Uterus (tissue), 4 donors: ENCODE measurements around the gene IL21R. TPM values are rescaled to one million over a fixed set of nuclear protein-coding genes. Genes with fewer than 3 reads are reported as not detected.

Experiments used
- DNase-seq, 2 donors: peaks; one replicate each; pipeline ENCODE4 v3.0.0-alpha.2; 2019 to 2020
- H3K27ac ChIP-seq, 2 donors: fragments of 200-600 bp; sonication (generic); 1 replicate in 1 of 2; 2 replicates in 1 of 2; pipeline ENCODE4 v1.5.1; 2016 to 2018
- H3K27me3 ChIP-seq, 2 donors: fragments of 200-600 bp; sonication (generic); one replicate each; pipeline ENCODE4 v1.5.1; 2018 to 2019; ENCODE audit warnings: control low read depth in 1 of 2
- H3K36me3 ChIP-seq, 2 donors: fragments of 200-600 bp; sonication (generic); one replicate each; pipeline ENCODE4 v1.5.1; 2019; ENCODE audit warnings: control low read depth in 1 of 2
- H3K4me1 ChIP-seq, 2 donors: fragments of 200-600 bp; sonication (generic); one replicate each; pipeline ENCODE4 v1.5.1; 2018 to 2019; ENCODE audit warnings: control low read depth in 1 of 2
- H3K4me3 ChIP-seq, 2 donors: fragments of 200-600 bp; sonication (generic); 1 replicate in 1 of 2; 2 replicates in 1 of 2; pipeline ENCODE4 v1.5.1; 2018 to 2019; ENCODE audit warnings: mild to moderate bottlenecking in 1 of 2
- H3K9me3 ChIP-seq, 2 donors: fragments of 200-600 bp; sonication (generic); one replicate each; pipeline ENCODE4 v1.5.1; 2019; ENCODE audit warnings: control low read depth in 1 of 2
- POLR2A ChIP-seq, 2 donors: fragments of 450-650 bp; IDR thresholded peaks; one replicate each; pipeline ENCODE4 v1.6.1; 2016; ENCODE audit warnings: antibody characterized with exemption in 2 of 2, mild to moderate bottlenecking in 1 of 2, moderate library complexity in 1 of 2
- intact Hi-C: fragments of 100-400 bp; cut with DNase I; formaldehyde crosslinking; loops from one replicate; pipeline ENCODE4 v1.15.1; 2023; ENCODE audit warnings: low total_unique reads
- total RNA-seq, 4 donors: library from RNA; depleted of rRNA in 3 of 4; stranded (reverse); fragments of >200 nt in 3 of 4; gene quantifications; one replicate each; pipeline versions ENCODE4 v1.1.0 to v1.2.4, GENCODE V29; 2014 to 2023
- TF ChIP-seq, protein P1 (sequence below), 4 experiments: fragments of 200-600 bp in 2 of 4; fragments of 450-650 bp in 2 of 4; sonication (generic) in 2 of 4; IDR thresholded peaks; one replicate each; pipeline ENCODE4 v1.5.1; 2016 to 2019; ENCODE audit warnings: antibody characterized with exemption in 4 of 4, mild to moderate bottlenecking in 2 of 4, moderate library complexity in 1 of 4
- donor health status: DM: yes; HTN: yes; CAD: no.

IL21R gene
- total RNA-seq, 4 donors from 2014 or later: 0.21 to 0.46 TPM; not detected in 2

DNA sequence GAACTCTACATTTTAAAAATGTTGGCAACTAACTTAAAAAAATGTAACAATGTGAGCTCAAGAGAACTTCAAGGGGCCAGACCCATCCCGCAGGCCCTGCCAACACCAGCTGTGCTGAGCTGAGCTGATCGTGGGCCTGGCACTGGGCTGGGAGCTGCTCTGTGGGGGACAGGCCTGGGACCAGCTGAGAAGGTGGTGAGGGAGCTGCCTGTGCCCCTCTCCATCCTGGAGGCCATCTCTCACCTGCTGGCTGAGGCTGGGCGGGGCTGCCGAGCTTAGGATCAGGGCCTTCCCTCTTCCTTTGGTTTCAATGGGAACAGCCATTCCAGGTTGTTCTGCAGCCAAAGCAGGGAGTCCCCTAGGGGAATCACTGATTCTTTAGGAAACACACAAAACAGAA lies 58.2 kb downstream of the IL21R start:
- no peak for TF ChIP-seq POLR2A (IDR thresholded peaks at IDR 0.05)
- Histone ChIP-seq H3K27me3 (no peaks in the 10 kb centered on the region), H3K27ac (no peak overlapping the region), H3K9me3 (no peaks in the 10 kb centered on the region), H3K4me3 (no peak overlapping the region), H3K4me1 (no peaks in the 10 kb centered on the region), H3K36me3 (no peaks in the 10 kb centered on the region)
- intact Hi-C loops: no loop called here
- DNase-seq: no peak

DNA sequence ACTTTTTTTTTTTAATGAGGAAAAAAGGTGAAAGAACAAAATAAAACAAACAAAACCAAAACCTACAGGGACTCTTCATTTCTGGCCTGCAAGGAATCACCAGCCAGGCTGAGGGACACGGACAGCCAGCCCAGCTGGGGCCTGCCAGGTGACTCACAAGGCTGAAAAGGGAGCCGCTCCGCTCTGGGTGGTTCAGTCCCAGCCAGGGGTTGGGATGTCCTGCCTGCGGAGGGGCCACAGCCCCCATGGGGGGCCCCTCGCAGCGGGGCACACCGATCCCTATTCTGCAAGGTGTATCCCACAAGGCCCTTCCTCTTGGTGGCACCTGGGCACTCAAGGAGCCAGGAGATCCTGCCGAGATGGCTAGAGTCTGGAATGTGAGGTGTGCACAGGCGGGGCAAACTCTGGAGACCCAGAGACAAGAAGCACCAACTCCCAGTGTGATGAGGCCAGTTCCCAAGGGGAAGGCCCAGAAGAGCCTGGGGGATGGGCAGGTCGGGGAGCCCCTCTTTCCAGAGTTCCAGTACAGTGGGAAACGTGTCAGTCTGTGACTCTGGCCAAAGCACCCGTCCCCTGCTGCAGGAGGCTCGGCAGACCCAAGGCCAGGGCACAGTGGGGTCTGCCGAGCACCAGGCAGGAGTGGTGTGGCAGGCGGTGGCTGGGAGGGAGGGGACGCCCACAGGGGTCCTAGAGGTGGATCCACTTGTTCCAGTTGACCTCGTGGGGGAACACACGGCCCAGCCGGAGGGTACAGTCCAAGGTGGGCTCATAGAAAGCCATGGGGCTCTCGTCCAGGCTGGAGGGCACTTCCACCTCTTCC lies 58.9 kb downstream of the IL21R start:
- intact Hi-C loops: no loop called here
- Histone ChIP-seq H3K9me3 (no peaks in the 10 kb centered on the region), H3K27ac (no peak overlapping the region), H3K27me3 (no peaks in the 10 kb centered on the region), H3K4me1 (no peaks in the 10 kb centered on the region), H3K36me3 (no peaks in the 10 kb centered on the region), H3K4me3 (no peak overlapping the region)
- DNase-seq: no peak
- TF ChIP-seq, protein P1, sequence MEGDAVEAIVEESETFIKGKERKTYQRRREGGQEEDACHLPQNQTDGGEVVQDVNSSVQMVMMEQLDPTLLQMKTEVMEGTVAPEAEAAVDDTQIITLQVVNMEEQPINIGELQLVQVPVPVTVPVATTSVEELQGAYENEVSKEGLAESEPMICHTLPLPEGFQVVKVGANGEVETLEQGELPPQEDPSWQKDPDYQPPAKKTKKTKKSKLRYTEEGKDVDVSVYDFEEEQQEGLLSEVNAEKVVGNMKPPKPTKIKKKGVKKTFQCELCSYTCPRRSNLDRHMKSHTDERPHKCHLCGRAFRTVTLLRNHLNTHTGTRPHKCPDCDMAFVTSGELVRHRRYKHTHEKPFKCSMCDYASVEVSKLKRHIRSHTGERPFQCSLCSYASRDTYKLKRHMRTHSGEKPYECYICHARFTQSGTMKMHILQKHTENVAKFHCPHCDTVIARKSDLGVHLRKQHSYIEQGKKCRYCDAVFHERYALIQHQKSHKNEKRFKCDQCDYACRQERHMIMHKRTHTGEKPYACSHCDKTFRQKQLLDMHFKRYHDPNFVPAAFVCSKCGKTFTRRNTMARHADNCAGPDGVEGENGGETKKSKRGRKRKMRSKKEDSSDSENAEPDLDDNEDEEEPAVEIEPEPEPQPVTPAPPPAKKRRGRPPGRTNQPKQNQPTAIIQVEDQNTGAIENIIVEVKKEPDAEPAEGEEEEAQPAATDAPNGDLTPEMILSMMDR (IDR thresholded peaks at IDR 0.05): no peak

DNA sequence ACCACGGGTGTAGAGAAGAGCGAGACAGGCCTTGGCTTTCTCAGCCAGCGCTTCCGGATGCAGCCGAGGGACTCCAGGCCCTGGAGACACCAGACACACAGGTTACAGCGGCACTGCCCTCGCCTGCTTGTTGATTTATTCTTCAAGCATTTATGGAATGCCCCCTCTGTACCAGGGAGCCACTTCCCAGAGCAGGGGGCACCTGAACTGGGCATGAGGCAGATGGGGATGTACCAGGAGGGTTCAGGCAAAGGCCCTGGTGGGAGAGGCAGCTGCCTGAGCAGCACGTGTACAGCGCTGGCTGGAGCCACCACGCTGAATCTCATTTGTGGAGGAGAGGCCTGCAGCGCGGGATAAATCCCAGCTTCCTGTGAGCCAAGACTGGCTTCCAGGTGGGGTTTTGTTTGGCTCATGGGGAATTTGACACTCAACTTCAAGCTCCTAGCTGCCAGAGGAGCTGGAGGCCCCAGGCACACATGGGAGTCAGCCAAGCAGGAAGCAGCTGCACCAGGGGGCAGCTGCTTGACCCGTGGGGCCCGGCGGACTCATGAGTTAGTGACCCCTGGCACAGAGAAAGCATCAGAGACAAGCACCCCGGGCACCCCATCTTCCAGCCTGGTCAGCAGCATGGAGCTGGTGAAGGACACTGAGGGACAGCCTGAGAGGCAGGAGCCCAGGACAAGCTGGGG lies 59.7 kb downstream of the IL21R start:
- no peak for DNase-seq
- TF ChIP-seq, protein P1 (IDR thresholded peaks at IDR 0.05): no peak
- TF ChIP-seq POLR2A (IDR thresholded peaks at IDR 0.05): no peak
- H3K36me3 ChIP-seq: no peaks in the 10 kb centered on the region

DNA sequence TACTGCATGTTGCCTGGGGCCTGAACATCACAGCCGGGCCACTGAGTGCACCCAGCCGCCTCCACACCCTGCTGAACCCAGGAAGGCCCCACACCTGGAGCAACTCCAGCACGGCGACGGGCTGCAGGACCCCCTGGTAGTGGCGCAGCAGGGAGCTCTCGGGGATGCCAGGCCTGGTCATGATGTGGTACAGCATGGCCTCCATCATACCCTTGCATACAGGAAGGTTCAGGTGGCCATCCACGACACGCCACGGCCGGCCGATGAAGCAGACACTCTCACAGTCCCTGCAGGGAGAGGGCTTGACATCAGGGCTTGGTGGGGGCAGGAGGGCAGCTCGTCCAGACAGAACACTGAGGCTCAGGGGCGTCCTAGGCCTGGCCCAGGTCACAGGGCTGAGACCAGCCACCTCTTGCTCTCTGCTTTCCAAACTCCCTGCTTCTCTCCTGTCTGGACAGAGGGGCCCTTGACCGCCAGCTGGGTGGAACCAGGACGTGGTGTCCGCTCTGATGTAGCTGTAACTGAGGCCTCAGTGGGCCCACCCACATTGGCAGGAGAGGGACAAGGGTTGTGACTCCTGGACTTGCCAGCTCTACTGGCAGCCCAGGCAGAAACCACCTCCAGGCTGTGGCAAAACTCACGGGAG lies 60.3 kb downstream of the IL21R start:
- Histone ChIP-seq H3K4me1 (no peaks in the 10 kb centered on the region), H3K36me3 (no peaks in the 10 kb centered on the region), H3K27me3 (no peaks in the 10 kb centered on the region), H3K27ac (no peak overlapping the region), H3K9me3 (no peaks in the 10 kb centered on the region), H3K4me3 (no peak overlapping the region)
- no peak for DNase-seq
- no peak for TF ChIP-seq POLR2A (IDR thresholded peaks at IDR 0.05)
- intact Hi-C loops: no loop called here

More for the DNA sequence above, 59.7 kb downstream of the IL21R start:
- intact Hi-C loops: no loop called here
- Histone ChIP-seq H3K4me3 (no peak overlapping the region), H3K27ac (no peak overlapping the region), H3K4me1 (no peaks in the 10 kb centered on the region), H3K27me3 (no peaks in the 10 kb centered on the region), H3K9me3 (no peaks in the 10 kb centered on the region)

DNA sequence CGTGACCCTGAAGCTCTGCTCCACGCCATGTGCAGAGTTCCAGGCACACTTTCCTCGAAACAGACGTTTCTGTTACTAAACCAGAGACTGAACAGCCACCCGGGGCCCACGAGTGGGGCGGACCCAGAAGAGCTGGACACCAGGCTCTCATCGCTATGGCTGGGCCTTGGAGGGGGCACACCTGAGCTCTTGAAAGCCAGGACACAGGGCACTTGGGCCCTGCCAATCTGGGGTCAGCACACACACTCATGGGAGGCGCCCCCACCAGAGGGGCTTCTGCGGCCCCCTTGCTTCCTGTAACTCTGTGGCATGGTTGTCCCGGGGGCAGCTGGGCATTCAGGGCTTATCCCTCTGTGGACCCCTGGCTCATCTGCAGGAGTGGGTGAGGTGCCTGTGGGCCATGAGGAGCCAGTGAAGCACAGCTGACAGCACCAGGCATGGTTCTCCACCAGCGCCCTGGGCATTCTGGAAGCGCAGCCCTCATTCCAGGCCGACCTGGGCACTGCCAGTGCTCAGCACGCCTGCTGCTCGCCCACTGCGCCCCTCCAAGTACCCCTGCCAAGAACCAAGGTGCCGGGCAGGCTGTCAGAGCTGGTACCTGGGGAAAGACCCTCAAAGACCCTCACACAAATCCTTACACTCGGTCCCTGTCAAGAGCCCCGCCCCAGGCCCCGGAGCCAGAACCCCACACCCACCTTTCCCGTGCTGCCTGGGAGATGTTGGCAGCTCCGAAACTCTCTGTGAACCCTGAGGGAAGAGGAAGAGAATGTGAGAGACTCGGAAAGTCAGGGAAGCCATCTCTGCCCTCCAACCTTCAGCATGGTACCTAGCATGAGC lies 61.1 kb downstream of the IL21R start:
- intact Hi-C loops: no loop called here
- no peak for DNase-seq
- H3K36me3 ChIP-seq: no peaks in the 10 kb centered on the region

More for the DNA sequence above, 61.1 kb downstream of the IL21R start:
- no peaks in the 10 kb centered on the region for H3K27me3 ChIP-seq
- H3K4me1 ChIP-seq: no peaks in the 10 kb centered on the region
- no peak overlapping the region for H3K4me3 ChIP-seq
- no peaks in the 10 kb centered on the region for H3K9me3 ChIP-seq
- no peak overlapping the region for H3K27ac ChIP-seq
- TF ChIP-seq, protein P1 (IDR thresholded peaks at IDR 0.05): no peak
